GM12891 (cell line): ENCODE results near the gene FARSB.

ENCODE experiments used
- DNase-seq: peaks from one replicate; pipeline ENCODE4 v3.0.0; 2011; ENCODE audit warnings: low spot score; ENCODE audit not compliant: insufficient read length
- FAIRE-seq: peaks from 2 replicates; lab custom pipeline; 2011; peaks lifted over from hg19 to GRCh38; lab: Jason Lieb, UNC
- PAX5 ChIP-seq: IDR thresholded peaks from 2 replicates; pipeline ENCODE4 v1.6.1; 2011; ENCODE audit warnings: low read length, moderate library complexity, mild to moderate bottlenecking; ENCODE audit not compliant: insufficient read depth, severe bottlenecking
- POLR2A ChIP-seq: IDR thresholded peaks from 2 replicates; pipeline ENCODE4 v1.6.1; 2011; ENCODE audit warnings: low read depth, low read length, control low read depth
- POLR2AphosphoS5 ChIP-seq: IDR thresholded peaks from 2 replicates; pipeline ENCODE4 v1.6.1; 2011; ENCODE audit warnings: low read depth, low read length, control low read depth
- POU2F2 ChIP-seq: IDR thresholded peaks from 2 replicates; pipeline ENCODE4 v1.6.1; 2011; ENCODE audit warnings: low read depth, mild to moderate bottlenecking, control low read depth, low read length, moderate library complexity
- SPI1 ChIP-seq: IDR thresholded peaks from 2 replicates; pipeline ENCODE4 v1.6.1; 2011; ENCODE audit warnings: low read depth, low read length, control low read depth
- TAF1 ChIP-seq: IDR thresholded peaks from 2 replicates; pipeline ENCODE4 v1.6.1; 2011; ENCODE audit warnings: low read depth, low read length, control low read depth

Gene FARSB

DNA sequence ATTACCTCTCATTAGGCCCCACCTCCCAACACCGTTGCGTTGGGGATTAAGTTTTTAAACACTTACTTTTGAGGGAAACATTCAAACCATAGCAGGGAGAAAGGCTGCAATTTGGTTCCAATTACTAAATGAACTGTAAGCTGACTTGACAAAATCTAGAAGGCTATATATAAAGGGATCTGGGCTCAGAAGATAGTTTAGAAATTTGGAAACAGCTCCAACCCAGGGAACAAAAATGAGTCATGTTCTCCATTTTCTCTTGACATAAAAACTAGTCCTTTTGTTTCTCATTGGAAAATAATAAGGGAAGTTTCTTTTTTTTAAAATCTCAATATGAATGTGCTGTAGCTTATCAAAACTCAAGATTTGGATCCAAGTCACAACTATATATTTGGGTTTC, 33.0 kb upstream of the FARSB start:
- DNase-seq (no peak), FAIRE-seq (no peak)
- TF ChIP-seq POLR2AphosphoS5, result no peak
- TF ChIP-seq TAF1, result no peak
- no peak for TF ChIP-seq PAX5
- no peak for TF ChIP-seq SPI1
- TF ChIP-seq POLR2A, result no peak
- TF ChIP-seq POU2F2, result no peak

DNA sequence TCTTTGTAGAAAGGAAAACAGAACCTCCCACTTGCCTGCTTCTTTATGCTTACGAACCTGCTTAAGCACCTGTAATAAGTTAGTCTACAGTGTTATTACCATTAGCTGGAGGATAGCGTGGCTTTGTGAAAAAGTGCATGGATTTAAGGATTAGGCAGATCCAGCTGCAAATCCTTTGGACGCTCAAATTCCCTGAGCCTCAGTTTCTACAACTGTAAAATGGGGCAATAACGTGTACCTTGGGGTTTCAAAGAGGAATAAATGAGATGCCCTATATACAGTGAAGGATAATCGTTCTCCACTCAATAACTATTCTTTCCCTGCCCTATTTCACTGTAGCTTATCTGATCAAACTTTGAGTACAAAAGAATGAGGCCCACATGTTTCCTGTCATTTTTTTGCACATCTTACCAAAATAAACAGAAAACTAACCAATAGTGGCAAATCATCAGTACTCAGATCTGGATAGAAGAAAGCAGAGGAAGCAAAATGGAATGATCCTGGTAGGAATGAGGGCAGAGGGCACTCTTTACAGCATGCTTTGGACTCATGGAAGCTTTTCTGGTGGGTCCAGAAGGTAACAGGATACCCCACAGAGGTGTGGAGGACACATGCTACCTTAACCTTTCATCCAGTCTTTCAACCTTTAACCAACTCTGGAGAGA, 30.3 kb upstream of the FARSB start:
- FAIRE-seq (no peak), DNase-seq (no peak)

DNA sequence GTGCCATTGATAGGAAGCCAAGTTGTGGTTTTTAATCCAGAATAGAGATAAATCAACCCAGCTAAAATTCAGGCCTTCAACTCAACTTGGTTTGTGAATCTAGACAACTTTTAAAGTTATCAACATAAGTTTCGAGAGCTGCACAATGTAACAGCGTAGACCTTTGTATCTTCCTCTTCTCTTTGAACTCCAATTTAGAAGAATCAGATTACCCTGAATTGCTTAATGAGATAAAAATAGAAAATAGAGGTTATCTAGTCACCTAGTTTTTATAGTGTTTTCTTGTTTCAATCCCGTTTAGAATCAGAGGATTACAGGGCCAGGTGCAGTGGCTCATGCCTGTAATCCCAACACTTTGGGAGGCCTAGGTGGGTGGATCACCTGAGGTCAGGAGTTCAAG, 27.9 kb upstream of the FARSB start:
- TF ChIP-seq TAF1 (no peak), PAX5 (no peak), POU2F2 (no peak), POLR2A (no peak), SPI1 (no peak), POLR2AphosphoS5 (no peak)
- DNase-seq (no peak), FAIRE-seq (no peak)

More for the DNA sequence above, 30.3 kb upstream of the FARSB start:
- TF ChIP-seq TAF1, result no peak

DNA sequence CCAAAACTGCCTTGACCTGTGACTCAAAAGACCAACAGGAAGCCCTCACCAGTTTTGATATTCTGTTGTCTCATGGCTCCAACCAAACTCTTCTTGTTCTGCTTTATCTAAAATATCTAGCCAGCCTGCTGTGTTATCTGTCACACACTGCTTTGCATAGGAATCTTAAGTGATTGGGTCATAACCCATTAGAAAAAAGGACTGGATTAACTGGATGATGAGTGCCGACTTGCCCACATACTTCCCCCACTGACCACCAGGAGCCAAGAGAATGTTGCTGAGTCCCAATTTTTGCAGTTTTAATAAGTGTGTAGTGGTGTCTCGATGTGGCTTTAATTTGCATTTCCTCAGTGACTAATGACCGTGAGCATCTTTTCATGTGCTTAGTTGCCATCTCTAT, 22.1 kb upstream of the FARSB start:
- DNase-seq, result no peak
- TF ChIP-seq SPI1 (no peak), POLR2AphosphoS5 (no peak), TAF1 (no peak), POLR2A (no peak), POU2F2 (no peak), PAX5 (no peak)
- FAIRE-seq, result no peak

DNA sequence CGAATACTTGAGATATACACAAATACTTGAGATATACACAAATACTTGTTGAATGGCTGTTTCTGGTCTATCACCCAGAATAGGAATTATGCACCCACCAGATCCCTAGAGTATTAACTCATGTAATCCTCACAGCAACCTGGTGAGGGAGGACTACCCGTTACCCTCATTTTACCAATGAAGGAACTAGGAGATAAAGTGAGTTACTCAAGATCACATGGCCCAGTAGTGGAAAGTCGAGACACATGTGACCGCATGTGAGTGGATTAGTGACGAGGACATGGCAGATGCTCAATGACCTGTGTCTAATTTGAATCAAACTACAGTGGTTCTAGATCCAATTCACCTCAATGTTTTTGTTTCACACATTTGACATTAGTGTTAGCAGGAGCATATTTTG, 18.0 kb upstream of the FARSB start:
- DNase-seq (no peak), FAIRE-seq (peak; percentile 52)
- TF ChIP-seq PAX5 (no peak), POU2F2 (no peak), SPI1 (no peak), TAF1 (no peak), POLR2A (no peak), POLR2AphosphoS5 (no peak)

DNA sequence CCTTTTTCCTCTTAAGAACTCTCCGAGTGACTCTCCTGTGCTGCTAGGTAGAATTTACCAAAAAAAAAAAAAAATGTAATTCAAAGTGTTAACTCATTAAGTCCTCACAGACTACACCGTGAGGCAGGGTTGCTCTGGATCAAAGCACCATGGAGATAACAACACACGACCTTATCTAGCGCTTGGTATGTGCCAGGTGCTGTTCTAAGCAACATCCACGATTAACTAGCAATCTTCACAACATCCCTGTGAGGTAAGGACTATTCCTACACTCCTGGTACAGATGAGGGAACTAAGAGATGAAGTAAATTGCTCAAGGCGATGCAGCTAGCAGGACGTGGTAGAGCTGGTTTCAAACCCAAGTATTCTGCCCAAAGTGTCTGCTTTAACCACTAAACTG, 17.4 kb upstream of the FARSB start:
- no peak for TF ChIP-seq PAX5
- TF ChIP-seq POLR2A, result no peak
- TF ChIP-seq SPI1, result no peak
- no peak for TF ChIP-seq POU2F2
- TF ChIP-seq POLR2AphosphoS5, result no peak
- TF ChIP-seq TAF1, result no peak
- DNase-seq (no peak), FAIRE-seq (peak; percentile 76)

DNA sequence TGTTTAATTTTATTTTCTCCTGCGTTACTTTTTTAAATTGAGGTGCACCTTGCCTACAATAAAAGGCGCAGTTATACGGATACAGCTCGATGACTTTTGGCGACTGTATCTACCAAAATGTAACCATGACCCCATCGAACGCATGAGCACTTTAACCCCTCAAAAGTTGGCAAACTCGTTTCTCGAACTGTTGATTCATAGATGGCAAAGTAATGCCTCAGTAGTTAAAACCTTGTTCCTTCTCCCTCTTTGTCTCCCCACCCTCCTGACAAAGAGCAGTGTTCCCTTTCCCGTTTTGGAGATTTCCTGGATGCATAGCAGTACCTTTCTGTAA, 16.1 kb upstream of the FARSB start:
- DNase-seq (no peak), FAIRE-seq (no peak)
- TF ChIP-seq TAF1 (no peak), PAX5 (no peak), POLR2A (no peak), POLR2AphosphoS5 (no peak), SPI1 (no peak), POU2F2 (no peak)

DNA sequence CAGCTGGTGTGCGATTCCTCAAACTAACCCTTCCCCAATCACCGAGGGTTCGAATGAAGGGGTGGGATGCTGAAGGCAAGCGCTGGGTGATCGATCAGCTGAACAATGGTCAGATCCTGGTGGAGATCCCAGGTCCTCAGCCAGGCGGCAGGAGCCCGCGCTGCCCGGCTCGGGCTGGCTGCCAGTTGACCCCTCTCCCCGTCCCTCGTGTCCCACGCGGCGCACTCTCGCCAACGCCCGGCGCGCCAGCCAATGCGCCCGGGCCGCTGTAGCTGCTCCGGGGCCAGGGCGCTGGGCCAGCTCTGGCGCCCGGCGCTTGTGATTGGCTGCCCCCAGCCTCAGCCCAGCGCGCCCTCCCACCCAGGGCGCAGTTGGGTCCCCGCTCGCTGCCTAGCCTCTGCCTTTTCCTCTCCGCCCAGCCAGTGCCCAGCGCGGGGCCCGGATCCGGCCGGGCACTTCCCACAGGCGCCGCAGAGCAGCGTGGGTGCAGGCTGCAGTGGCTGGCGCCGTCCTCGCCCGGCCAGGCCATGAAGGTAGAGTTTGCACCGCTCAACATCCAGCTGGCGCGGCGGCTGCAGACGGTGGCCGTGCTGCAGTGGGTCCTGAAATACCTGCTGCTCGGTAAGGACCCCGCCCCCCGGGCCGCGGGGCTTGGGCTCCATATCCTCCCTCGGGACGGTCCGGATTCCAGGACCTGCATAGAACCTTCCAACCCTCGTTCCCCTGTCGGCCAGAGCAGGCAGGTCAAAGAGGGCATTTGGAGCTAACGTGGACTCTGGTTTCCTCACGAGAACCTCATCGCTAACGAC, 15.6 kb upstream of the FARSB start, which contains the start of gene MOGAT1:
Gene MOGAT1 (plus strand): TSS at position 400 of the 809 bp plus-strand sequence. CDS start 128 bp downstream, at position 528.
- FAIRE-seq, result no peak
- no peak for DNase-seq
- TF ChIP-seq SPI1 (no peak), PAX5 (no peak), POLR2AphosphoS5 (no peak), POU2F2 (no peak), POLR2A (no peak), TAF1 (no peak)

DNA sequence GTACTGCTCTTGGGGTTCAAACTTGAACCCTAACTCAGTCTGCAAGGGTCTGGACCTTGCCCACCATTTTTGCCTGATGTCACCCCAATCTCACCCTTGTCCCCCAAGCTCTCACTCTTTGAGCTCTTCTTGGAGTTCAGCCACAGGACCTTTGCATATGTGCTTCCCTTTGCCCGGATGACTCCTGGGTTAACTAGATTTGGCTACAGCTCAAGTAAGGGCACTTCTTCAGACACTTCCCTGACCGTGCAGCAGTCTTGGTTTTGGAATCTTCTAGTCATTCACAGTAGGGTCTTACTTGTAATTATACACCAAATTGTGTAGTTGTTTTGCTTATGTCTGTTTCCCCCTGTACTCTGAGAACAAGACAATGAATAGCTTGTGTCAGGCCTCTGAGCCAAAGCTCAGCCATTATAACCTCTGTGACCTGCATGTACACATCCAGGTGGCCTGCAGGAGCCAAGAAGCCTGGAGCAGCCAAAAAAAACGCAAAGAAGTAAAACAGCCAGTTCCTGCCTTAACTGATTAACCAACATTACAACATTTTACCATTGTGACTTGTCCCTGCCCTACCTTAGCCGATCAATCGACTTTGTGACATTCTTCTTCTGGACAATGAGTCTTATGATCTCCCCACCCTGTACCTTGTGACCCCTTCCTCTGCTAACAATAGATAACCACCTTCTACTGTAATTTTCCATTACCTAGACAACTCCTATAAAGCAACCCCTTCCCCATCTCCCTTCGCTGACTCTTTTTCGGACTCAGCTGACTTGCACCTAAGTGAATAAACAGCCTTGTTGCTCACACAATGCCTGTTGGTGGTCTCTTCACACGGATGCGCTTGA, 14.5 kb upstream of the FARSB start:
- DNase-seq (no peak), FAIRE-seq (peak; percentile 41)
- TF ChIP-seq SPI1, result no peak
